ENCODE data around the gene SLC12A3.

SLC12A3 gene

GRCh38 chr16:56825826-56826225, 39.2 kb upstream of the SLC12A3 start:
- H3K4me3 ChIP-seq (ENCODE audit: low read depth, low read length): no peak overlapping the region
- TF ChIP-seq CTCF (IDR thresholded peaks at IDR 0.05; ENCODE audit: low read depth, low read length): no peak

GRCh38 chr16:56828647-56829046, 36.4 kb upstream of the SLC12A3 start:
- no peak overlapping the region for H3K4me3 ChIP-seq (ENCODE audit: low read depth, low read length)
- no peak for TF ChIP-seq CTCF (IDR thresholded peaks at IDR 0.05; ENCODE audit: low read depth, low read length)

GRCh38 chr16:56830669-56831068, 34.3 kb upstream of the SLC12A3 start:
- no peak for TF ChIP-seq CTCF (IDR thresholded peaks at IDR 0.05; ENCODE audit: low read depth, low read length)
- no peak overlapping the region for H3K4me3 ChIP-seq (ENCODE audit: low read depth, low read length)

GRCh38 chr16:56832768-56833167, 32.2 kb upstream of the SLC12A3 start:
- H3K4me3 ChIP-seq (ENCODE audit: low read depth, low read length): no peak overlapping the region
- no peak for TF ChIP-seq CTCF (IDR thresholded peaks at IDR 0.05; ENCODE audit: low read depth, low read length)

GRCh38 chr16:56833243-56833970, 31.6 kb upstream of the SLC12A3 start:
- H3K4me3 ChIP-seq (ENCODE audit: low read depth, low read length): no peak overlapping the region
- TF ChIP-seq CTCF (IDR thresholded peaks at IDR 0.05; ENCODE audit: low read depth, low read length): no peak

- TF ChIP-seq CTCF (IDR thresholded peaks at IDR 0.05; ENCODE audit: low read depth, low read length): no peak
- H3K4me3 ChIP-seq (ENCODE audit: low read depth, low read length): no peak overlapping the region
Measured at GRCh38 chr16:56835320-56835719, 29.7 kb upstream of the SLC12A3 start.

- H3K4me3 ChIP-seq (ENCODE audit: low read depth, low read length): no peak overlapping the region
- TF ChIP-seq CTCF (IDR thresholded peaks at IDR 0.05; ENCODE audit: low read depth, low read length): no peak
Measured at GRCh38 chr16:56836410-56837230, 28.4 kb upstream of the SLC12A3 start.

Measured in WI38 (cell line).